ENCODE results near the gene RABL3. TPM values are rescaled to one million over a fixed set of nuclear protein-coding genes. Genes with fewer than 3 reads are reported as not detected.

The RABL3 gene
- total RNA-seq, 4 donors from 2014 or later = 19.8 to 31.8 (median 26.6) TPM

GRCh38 chr3:120681506-120682038, 60.7 kb downstream of the RABL3 start:
- TF ChIP-seq, protein P1, sequence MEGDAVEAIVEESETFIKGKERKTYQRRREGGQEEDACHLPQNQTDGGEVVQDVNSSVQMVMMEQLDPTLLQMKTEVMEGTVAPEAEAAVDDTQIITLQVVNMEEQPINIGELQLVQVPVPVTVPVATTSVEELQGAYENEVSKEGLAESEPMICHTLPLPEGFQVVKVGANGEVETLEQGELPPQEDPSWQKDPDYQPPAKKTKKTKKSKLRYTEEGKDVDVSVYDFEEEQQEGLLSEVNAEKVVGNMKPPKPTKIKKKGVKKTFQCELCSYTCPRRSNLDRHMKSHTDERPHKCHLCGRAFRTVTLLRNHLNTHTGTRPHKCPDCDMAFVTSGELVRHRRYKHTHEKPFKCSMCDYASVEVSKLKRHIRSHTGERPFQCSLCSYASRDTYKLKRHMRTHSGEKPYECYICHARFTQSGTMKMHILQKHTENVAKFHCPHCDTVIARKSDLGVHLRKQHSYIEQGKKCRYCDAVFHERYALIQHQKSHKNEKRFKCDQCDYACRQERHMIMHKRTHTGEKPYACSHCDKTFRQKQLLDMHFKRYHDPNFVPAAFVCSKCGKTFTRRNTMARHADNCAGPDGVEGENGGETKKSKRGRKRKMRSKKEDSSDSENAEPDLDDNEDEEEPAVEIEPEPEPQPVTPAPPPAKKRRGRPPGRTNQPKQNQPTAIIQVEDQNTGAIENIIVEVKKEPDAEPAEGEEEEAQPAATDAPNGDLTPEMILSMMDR (IDR thresholded peaks at IDR 0.05; ENCODE audit: low read depth) = no peak

DNA sequence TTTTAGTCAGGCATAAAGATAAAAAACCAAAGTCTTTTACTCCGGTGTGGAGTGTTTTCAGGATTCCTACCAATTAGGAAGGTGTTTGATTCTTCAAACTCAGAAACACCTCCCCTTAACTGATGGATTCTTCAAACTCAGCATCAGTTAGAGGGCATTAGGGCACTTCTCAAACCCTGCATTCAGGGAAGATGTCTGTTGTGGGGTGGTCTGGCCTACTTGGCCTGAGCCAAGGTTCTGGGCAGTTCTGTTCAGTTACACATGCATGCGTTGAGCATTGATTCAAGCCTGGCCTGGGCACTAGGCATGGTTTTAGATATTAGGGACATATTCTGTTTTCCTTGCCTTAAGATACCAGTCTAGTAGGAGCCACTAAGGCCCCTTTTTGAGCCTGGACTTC, 61.3 kb downstream of the RABL3 start:
- TF ChIP-seq, protein P1 (IDR thresholded peaks at IDR 0.05; ENCODE audit: low read depth) = no peak

DNA sequence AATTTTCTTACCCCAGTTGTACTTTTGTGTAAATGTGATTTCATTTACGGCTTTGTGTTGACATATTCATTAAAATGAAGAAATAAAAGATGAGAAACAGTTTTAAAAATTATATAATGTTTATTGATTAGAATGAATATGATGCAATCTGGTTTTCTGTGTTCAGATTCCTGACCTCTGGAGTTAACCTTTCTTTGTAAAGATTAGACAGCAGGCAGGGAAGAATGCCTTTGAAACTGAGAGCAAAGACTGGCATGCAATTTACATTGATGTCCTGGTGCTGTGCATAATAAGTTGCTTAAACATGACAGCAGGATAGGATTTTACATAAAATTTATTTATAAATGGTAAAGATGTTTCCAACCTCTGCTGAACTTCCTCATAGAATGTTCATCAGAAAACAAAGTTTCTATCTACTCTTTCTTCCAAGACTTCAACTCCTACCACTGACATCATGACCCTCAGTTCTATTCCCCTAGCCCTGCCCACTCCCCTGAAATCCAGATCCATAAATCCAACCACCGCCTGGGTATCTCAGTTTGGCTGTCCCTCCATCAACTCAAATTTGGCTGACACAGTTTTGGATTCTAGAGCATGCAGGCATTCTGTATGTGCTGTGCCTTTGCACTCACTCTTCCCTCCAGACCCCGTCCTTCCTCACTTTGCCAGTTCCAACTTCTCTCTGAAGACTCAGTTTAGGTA, 62.0 kb downstream of the RABL3 start:
- TF ChIP-seq, protein P1 (IDR thresholded peaks at IDR 0.05; ENCODE audit: low read depth) = no peak

GRCh38 chr3:120678984-120679383, 63.3 kb downstream of the RABL3 start:
- TF ChIP-seq, protein P1 (IDR thresholded peaks at IDR 0.05; ENCODE audit: low read depth) = no peak

GRCh38 chr3:120678331-120678947, 63.9 kb downstream of the RABL3 start:
- TF ChIP-seq, protein P1 (IDR thresholded peaks at IDR 0.05; ENCODE audit: low read depth) = no peak

GRCh38 chr3:120673116-120673515, 69.2 kb downstream of the RABL3 start:
- TF ChIP-seq, protein P1 (IDR thresholded peaks at IDR 0.05; ENCODE audit: low read depth) = no peak

DNA sequence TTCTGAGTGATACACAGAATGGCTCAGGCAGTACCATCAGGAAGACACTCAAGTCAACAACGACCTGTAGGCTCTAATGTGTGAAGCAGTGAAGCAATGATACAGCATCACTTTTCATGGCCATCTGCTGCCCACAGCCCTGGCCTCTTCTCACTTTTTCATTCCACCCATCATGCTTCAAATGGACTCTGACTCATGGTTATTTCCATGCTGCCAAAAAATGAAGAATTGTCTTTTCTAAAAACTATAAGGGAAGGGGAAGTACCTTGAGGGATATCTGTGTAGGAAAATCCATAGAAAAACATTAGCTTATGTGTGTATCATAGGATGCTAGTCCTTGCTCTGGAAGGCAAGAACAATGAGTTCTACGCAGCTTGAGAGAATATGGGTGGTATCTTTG, 71.7 kb downstream of the RABL3 start:
- TF ChIP-seq, protein P1 (IDR thresholded peaks at IDR 0.05; ENCODE audit: low read depth) = no peak
